ENCODE results near the gene CORIN. TPM values are rescaled to one million over a fixed set of nuclear protein-coding genes. Genes with fewer than 3 reads are reported as not detected.

Gene CORIN
- total and polyA plus RNA-seq, 2 of the 13 experiments (the other 11 are each of a cell fraction or from before 2014, with no cell fraction given) = 0.84 to 1.2 TPM

- in situ Hi-C loops (cut with HindIII; ENCODE audit: extremely low pct_ligation_motif_present, low pct_unique_long_range_greater_than_20kb) = no loop called here
- H3K27ac ChIP-seq (ENCODE audit: extremely low read length, insufficient read depth, low read length) = no peak overlapping the region
- no peaks in the 10 kb centered on the region for H4K20me1 ChIP-seq (ENCODE audit: insufficient read depth, low read length)
- no peak for DNase-seq (ENCODE audit: low spot score)
- FAIRE-seq = no peak
- H3K79me2 ChIP-seq (ENCODE audit: insufficient read depth, low read length) = no peaks in the 10 kb centered on the region
- no TSS peak for BruUV-seq (replicated peaks)
- no peak overlapping the region for H3K4me3 ChIP-seq (replicated peaks in 1 of 3; ENCODE audit: insufficient read depth in 1 of 3, low read depth in 2 of 3, low read length in 3 of 3)
- no peak for TF ChIP-seq RELA (CRISPR knock-in tag; IDR thresholded peaks at IDR 0.05)
- no peak for TF ChIP-seq ZBTB46 (CRISPR knock-in tag; IDR thresholded peaks at IDR 0.05; ENCODE audit: borderline replicate concordance)
- TF ChIP-seq ZNF589 (CRISPR knock-in tag; conservative IDR thresholded peaks at IDR 0.05) = no peak
- ChIA-PET CTCF (ENCODE audit: low intra/inter-chr PET ratio, low total read pairs) (no interaction called here), POLR2A (no interaction called here)
- no peak overlapping the region for H2AFZ ChIP-seq (ENCODE audit: low read length)
- no peaks in the 10 kb centered on the region for H3K4me1 ChIP-seq (ENCODE audit: insufficient read depth, low read length)
- WGBS (ENCODE audit: low lambda C conversion rate) = 94% methylated on average over 2 of the region's 2 CpGs
- peaks cover 2 to 34% of the 10 kb centered on the region in 2 experiments; a peak in 4 of 5 replicates for H3K36me3 ChIP-seq (replicated peaks in 1 of 2; ENCODE audit: control insufficient read depth in 1 of 2, insufficient read depth in 2 of 2, low read length in 2 of 2)
- no peaks in the 10 kb centered on the region for H3K27me3 ChIP-seq (ENCODE audit: control insufficient read depth in 1 of 2, insufficient read depth in 2 of 2, low read length in 2 of 2)
- no peaks in the 10 kb centered on the region for H3K9me3 ChIP-seq (ENCODE audit: low read length)
- intact Hi-C loops (cut with micrococcal nuclease; ENCODE audit: unreplicated experiment) = no loop called here
- no peak for ATAC-seq
- no peak overlapping the region for H3K4me2 ChIP-seq (ENCODE audit: low read depth, low read length)
- no peak overlapping the region for H3K9ac ChIP-seq (ENCODE audit: insufficient read depth, low read depth, low read length)
These were observed 10.2 kb upstream of the CORIN start for GRCh38 chr4:47848041-47848440.

- no peak overlapping the region for H3K4me3 ChIP-seq (replicated peaks in 1 of 3; ENCODE audit: insufficient read depth in 1 of 3, low read depth in 2 of 3, low read length in 3 of 3)
- H3K4me1 ChIP-seq (ENCODE audit: insufficient read depth, low read length) = peaks cover 6% of the 10 kb centered on the region
- H3K79me2 ChIP-seq (ENCODE audit: insufficient read depth, low read length) = no peaks in the 10 kb centered on the region
- H3K36me3 ChIP-seq (replicated peaks in 1 of 2; ENCODE audit: control insufficient read depth in 1 of 2, insufficient read depth in 2 of 2, low read length in 2 of 2) = peaks cover 2 to 22% of the 10 kb centered on the region in 2 experiments; a peak in 4 of 5 replicates
- no peaks in the 10 kb centered on the region for H3K27me3 ChIP-seq (ENCODE audit: control insufficient read depth in 1 of 2, insufficient read depth in 2 of 2, low read length in 2 of 2)
- H3K9ac ChIP-seq (ENCODE audit: insufficient read depth, low read depth, low read length) = no peak overlapping the region
- no peaks in the 10 kb centered on the region; the same call in 1 of the 2 replicates for H4K20me1 ChIP-seq (ENCODE audit: insufficient read depth, low read length)
- no TSS peak for BruUV-seq (replicated peaks)
- H2AFZ ChIP-seq (ENCODE audit: low read length) = no peak overlapping the region
- intact Hi-C loops (cut with micrococcal nuclease; ENCODE audit: unreplicated experiment) = no loop called here
- no peak overlapping the region for H3K27ac ChIP-seq (ENCODE audit: extremely low read length, insufficient read depth, low read length)
- no peak for DNase-seq (ENCODE audit: low spot score)
- no peak for FAIRE-seq
- POLR2A ChIA-PET = no interaction called here
- ATAC-seq = no peak
- in situ Hi-C loops (cut with HindIII; ENCODE audit: extremely low pct_ligation_motif_present, low pct_unique_long_range_greater_than_20kb) = no loop called here
- no peaks in the 10 kb centered on the region for H3K9me3 ChIP-seq (ENCODE audit: low read length)
- CTCF ChIA-PET (ENCODE audit: low intra/inter-chr PET ratio, low total read pairs) = no interaction called here
- H3K4me2 ChIP-seq (ENCODE audit: low read depth, low read length) = no peak overlapping the region
- TF ChIP-seq ZNF275 (CRISPR knock-in tag; IDR thresholded peaks at IDR 0.05; ENCODE audit: borderline replicate concordance) (no peak), GATAD1 (CRISPR knock-in tag; IDR thresholded peaks at IDR 0.05) (no peak), ZC3H13 (CRISPR knock-in tag; IDR thresholded peaks at IDR 0.05) (no peak), ZNF383 (CRISPR knock-in tag; IDR thresholded peaks at IDR 0.05; ENCODE audit: borderline replicate concordance) (no peak), ZNF713 (CRISPR knock-in tag; IDR thresholded peaks at IDR 0.05) (no peak), DBP (CRISPR knock-in tag; IDR thresholded peaks at IDR 0.05; ENCODE audit: not compliant biosample characterization) (no peak)
- TF ChIP-seq, protein P1, sequence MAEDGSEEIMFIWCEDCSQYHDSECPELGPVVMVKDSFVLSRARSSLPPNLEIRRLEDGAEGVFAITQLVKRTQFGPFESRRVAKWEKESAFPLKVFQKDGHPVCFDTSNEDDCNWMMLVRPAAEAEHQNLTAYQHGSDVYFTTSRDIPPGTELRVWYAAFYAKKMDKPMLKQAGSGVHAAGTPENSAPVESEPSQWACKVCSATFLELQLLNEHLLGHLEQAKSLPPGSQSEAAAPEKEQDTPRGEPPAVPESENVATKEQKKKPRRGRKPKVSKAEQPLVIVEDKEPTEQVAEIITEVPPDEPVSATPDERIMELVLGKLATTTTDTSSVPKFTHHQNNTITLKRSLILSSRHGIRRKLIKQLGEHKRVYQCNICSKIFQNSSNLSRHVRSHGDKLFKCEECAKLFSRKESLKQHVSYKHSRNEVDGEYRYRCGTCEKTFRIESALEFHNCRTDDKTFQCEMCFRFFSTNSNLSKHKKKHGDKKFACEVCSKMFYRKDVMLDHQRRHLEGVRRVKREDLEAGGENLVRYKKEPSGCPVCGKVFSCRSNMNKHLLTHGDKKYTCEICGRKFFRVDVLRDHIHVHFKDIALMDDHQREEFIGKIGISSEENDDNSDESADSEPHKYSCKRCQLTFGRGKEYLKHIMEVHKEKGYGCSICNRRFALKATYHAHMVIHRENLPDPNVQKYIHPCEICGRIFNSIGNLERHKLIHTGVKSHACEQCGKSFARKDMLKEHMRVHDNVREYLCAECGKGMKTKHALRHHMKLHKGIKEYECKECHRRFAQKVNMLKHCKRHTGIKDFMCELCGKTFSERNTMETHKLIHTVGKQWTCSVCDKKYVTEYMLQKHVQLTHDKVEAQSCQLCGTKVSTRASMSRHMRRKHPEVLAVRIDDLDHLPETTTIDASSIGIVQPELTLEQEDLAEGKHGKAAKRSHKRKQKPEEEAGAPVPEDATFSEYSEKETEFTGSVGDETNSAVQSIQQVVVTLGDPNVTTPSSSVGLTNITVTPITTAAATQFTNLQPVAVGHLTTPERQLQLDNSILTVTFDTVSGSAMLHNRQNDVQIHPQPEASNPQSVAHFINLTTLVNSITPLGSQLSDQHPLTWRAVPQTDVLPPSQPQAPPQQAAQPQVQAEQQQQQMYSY (CRISPR knock-in tag; IDR thresholded peaks at IDR 0.05) = no peak
These were observed 5.1 kb upstream of the CORIN start for GRCh38 chr4:47842985-47843384.

Measured in HepG2 (cell line).